Activated T-cell treated with anti-CD3 and anti-CD28 coated beads, Interleukin-2, amount 50 U/mL, for 4 hours (primary cell): Measurements from ENCODE around the gene SPEM1. TPM values are rescaled to one million over a fixed set of nuclear protein-coding genes. Genes with fewer than 3 reads are reported as not detected.
A peak's percentile ranks its signal among the peaks of the same experiment; 100 is the strongest.

Experiments used
- ATAC-seq, 2 donors: fragments of 200-7000 bp; cut with Tn5 transposase; one replicate each; pipeline ENCODE4 v1.10.0; 2021
- DNase-seq: peaks from one replicate; pipeline ENCODE4 v3.0.0-alpha.2; 2020
- H3K27me3 Mint-ChIP-seq: one replicate; pipeline ENCODE4 v1.8.0; 2021; ENCODE audit warnings: low read depth, mixed read lengths
- H3K36me3 Mint-ChIP-seq: one replicate; pipeline ENCODE4 v1.8.0; 2022; ENCODE audit warnings: mixed read lengths; ENCODE audit not compliant: insufficient read depth
- H3K4me1 Mint-ChIP-seq: one replicate; pipeline ENCODE4 v1.8.0; 2021; ENCODE audit warnings: low read depth, mixed read lengths
- H3K4me3 Mint-ChIP-seq: one replicate; pipeline ENCODE4 v1.8.0; 2021; ENCODE audit warnings: mild to moderate bottlenecking, moderate library complexity, mixed read lengths
- H3K9me3 Mint-ChIP-seq: one replicate; pipeline ENCODE4 v1.8.0; 2021; ENCODE audit warnings: mixed read lengths
- total RNA-seq, 3 donors: library from RNA; stranded (reverse); gene quantifications; one replicate each; pipeline ENCODE4 v1.2.1, GENCODE V29; 2021

The SPEM1 gene
- total RNA-seq, 3 donors from 2014 or later = not detected

GRCh38 chr17:7437950-7438614 lies 18.0 kb downstream of the SPEM1 start:
- no peak for ATAC-seq
- H3K27me3 Mint-ChIP-seq = peaks cover 39% of the 10 kb centered on the region
- no peaks in the 10 kb centered on the region for H3K9me3 Mint-ChIP-seq
- H3K4me3 Mint-ChIP-seq = peak overlapping the region; percentile 67
- no peaks in the 10 kb centered on the region for H3K36me3 Mint-ChIP-seq
- DNase-seq = peak; percentile 61
- H3K4me1 Mint-ChIP-seq = peaks cover 35% of the 10 kb centered on the region

GRCh38 chr17:7438656-7439460 lies 18.7 kb downstream of the SPEM1 start:
- H3K4me1 Mint-ChIP-seq = peaks cover 35% of the 10 kb centered on the region
- no peaks in the 10 kb centered on the region for H3K36me3 Mint-ChIP-seq
- no peaks in the 10 kb centered on the region for H3K9me3 Mint-ChIP-seq
- peaks cover 47% of the 10 kb centered on the region for H3K27me3 Mint-ChIP-seq
- no peak for ATAC-seq
- no peak for DNase-seq
- peak overlapping the region; percentile 67 for H3K4me3 Mint-ChIP-seq

GRCh38 chr17:7439462-7440112 lies 19.5 kb downstream of the SPEM1 start, which contains the start of gene FGF11:
Gene FGF11 (plus strand): TSS chr17:7439512. CDS start chr17:7439621, 109 bp downstream.
- Mint-ChIP-seq H3K36me3 (no peaks in the 10 kb centered on the region), H3K4me1 (peaks cover 35% of the 10 kb centered on the region), H3K4me3 (peak within 1 kb of the TSS; percentile 74), H3K9me3 (no peaks in the 10 kb centered on the region), H3K27me3 (peaks cover 52% of the 10 kb centered on the region)
- no peak for DNase-seq
- ATAC-seq = no peak

GRCh38 chr17:7440113-7440833 lies 20.1 kb downstream of the SPEM1 start:
- peaks cover 57% of the 10 kb centered on the region for H3K27me3 Mint-ChIP-seq
- peak overlapping the region; percentile 74 for H3K4me3 Mint-ChIP-seq
- peaks cover 34% of the 10 kb centered on the region for H3K4me1 Mint-ChIP-seq
- ATAC-seq (no peak), DNase-seq (peak; percentile 30)
- no peaks in the 10 kb centered on the region for H3K9me3 Mint-ChIP-seq
- no peaks in the 10 kb centered on the region for H3K36me3 Mint-ChIP-seq

DNA sequence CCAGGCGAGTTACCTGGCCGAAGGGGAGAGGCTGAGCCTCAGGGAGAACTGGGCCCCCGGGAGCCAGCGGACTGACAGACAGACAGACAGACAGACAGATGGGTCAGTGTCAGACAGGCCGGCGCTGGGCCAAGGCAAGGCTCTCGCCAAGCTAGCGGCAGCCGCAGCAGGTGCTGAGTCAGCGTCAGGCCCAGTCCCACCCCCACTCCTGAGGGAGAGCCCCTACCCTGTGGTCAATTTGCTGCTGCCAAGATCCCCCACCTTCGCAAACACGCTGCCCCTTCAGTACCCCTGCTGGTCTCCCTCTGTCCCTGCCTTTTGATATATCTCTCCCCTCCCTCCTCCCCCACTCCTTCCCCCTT lies 20.7 kb downstream of the SPEM1 start:
- peaks cover 37% of the 10 kb centered on the region for H3K4me1 Mint-ChIP-seq
- no peaks in the 10 kb centered on the region for H3K36me3 Mint-ChIP-seq
- H3K4me3 Mint-ChIP-seq = peak overlapping the region; percentile 74
- no peaks in the 10 kb centered on the region for H3K9me3 Mint-ChIP-seq
- DNase-seq (no peak), ATAC-seq (no peak)
- H3K27me3 Mint-ChIP-seq = peaks cover 63% of the 10 kb centered on the region

DNA sequence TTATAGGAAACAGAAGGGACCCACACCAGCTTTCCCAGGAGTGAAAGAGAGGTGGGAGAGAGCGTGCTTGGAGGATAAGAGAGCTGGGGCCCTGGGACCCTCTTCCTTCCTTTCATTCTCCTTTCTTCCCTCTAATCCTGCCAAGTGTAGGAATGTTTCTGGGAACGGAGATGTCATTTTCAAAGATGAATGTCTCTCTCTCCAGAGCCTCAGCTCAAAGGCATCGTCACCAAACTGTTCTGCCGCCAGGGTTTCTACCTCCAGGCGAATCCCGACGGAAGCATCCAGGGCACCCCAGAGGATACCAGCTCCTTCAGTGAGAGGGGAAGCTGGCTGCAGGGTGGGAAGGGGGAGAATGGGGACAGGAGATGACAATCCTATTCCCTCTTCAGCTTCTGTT lies 21.1 kb downstream of the SPEM1 start:
- no peak for DNase-seq
- Mint-ChIP-seq H3K27me3 (peaks cover 65% of the 10 kb centered on the region), H3K9me3 (no peaks in the 10 kb centered on the region), H3K36me3 (no peaks in the 10 kb centered on the region), H3K4me3 (no peak overlapping the region), H3K4me1 (peaks cover 37% of the 10 kb centered on the region)
- ATAC-seq = no peak

GRCh38 chr17:7442142-7442541 lies 22.0 kb downstream of the SPEM1 start:
- H3K27me3 Mint-ChIP-seq = peaks cover 68% of the 10 kb centered on the region
- no peak overlapping the region for H3K4me3 Mint-ChIP-seq
- ATAC-seq = no peak

GRCh38 chr17:7443499-7444485 lies 23.7 kb downstream of the SPEM1 start:
- H3K4me3 Mint-ChIP-seq = no peak overlapping the region
- peaks cover 30% of the 10 kb centered on the region for H3K4me1 Mint-ChIP-seq
- peaks cover 2% of the 10 kb centered on the region for H3K36me3 Mint-ChIP-seq
- DNase-seq (no peak), ATAC-seq (no peak)
- H3K9me3 Mint-ChIP-seq = no peaks in the 10 kb centered on the region
- H3K27me3 Mint-ChIP-seq = peaks cover 72% of the 10 kb centered on the region

More at GRCh38 chr17:7442142-7442541, 22.0 kb downstream of the SPEM1 start:
- Mint-ChIP-seq H3K36me3 (no peaks in the 10 kb centered on the region), H3K9me3 (no peaks in the 10 kb centered on the region), H3K4me1 (peaks cover 37% of the 10 kb centered on the region)
- DNase-seq = no peak

- Mint-ChIP-seq H3K9me3 (no peaks in the 10 kb centered on the region), H3K4me1 (peaks cover 26% of the 10 kb centered on the region), H3K27me3 (peaks cover 67% of the 10 kb centered on the region), H3K36me3 (peaks cover 3% of the 10 kb centered on the region), H3K4me3 (peak within 1 kb of the TSS; percentile 72)
- peak; percentile 16 to 18 for ATAC-seq
- DNase-seq = no peak
Observed at GRCh38 chr17:7444682-7445618, 24.8 kb downstream of the SPEM1 start, which contains the start of gene CHRNB1. Gene CHRNB1 (plus strand): TSS chr17:7445061. CDS start chr17:7445128, 67 bp downstream.

GRCh38 chr17:7445619-7445968 lies 25.5 kb downstream of the SPEM1 start:
- peaks cover 3% of the 10 kb centered on the region for H3K36me3 Mint-ChIP-seq
- H3K27me3 Mint-ChIP-seq = peaks cover 60% of the 10 kb centered on the region

DNA sequence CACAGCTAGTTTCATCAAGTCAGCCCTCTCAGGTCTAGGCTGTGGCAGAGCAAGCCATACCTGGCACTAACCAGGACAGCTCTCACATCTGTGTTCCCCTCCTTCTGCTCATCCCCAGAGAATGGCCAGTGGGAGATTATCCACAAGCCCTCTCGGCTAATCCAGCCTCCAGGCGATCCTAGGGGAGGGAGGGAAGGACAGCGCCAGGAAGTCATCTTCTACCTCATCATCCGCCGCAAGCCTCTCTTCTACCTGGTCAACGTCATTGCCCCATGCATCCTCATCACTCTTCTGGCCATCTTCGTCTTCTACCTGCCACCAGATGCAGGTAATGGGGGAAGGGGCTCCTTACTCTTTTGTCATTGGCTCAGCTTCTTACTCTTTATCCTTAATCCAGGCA lies 28.3 kb downstream of the SPEM1 start:
- peaks cover 35% of the 10 kb centered on the region for H3K27me3 Mint-ChIP-seq
- peaks cover 3% of the 10 kb centered on the region for H3K36me3 Mint-ChIP-seq
- DNase-seq (no peak), ATAC-seq (no peak)
- H3K4me3 Mint-ChIP-seq = no peak overlapping the region
- H3K9me3 Mint-ChIP-seq = no peaks in the 10 kb centered on the region
- peaks cover 17% of the 10 kb centered on the region for H3K4me1 Mint-ChIP-seq

More at GRCh38 chr17:7445619-7445968, 25.5 kb downstream of the SPEM1 start:
- no peak for DNase-seq
- Mint-ChIP-seq H3K4me1 (peaks cover 20% of the 10 kb centered on the region), H3K9me3 (no peaks in the 10 kb centered on the region), H3K4me3 (peak overlapping the region; percentile 72)
- peak; percentile 83 for ATAC-seq

DNA sequence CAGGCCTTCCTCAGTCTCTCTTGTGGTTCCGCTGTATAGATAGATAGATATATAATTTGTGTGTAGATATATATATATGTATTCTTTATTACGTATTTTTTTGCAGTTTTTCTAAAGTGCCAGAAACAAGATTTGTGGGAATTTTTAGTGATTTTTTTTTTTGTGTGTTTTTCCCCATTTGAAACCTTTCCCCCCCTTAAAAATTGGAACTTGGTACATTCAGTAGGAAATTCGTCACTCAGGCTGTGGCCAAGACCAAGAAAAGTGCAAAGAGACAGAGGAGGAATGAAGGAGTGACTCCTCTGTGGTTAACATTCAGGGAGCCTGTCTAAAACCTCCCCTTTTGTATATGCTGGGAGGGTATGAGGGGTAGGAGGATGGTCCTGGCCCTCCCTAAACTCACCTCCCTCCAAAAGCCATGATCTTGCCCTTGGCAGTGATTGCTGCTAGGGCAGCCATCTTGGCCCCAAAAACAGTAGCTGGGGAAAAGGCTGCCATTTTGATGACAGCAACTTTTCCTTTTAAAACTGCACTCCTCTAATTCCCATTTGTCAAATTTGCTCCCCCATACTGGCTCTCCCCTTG lies 39.9 kb downstream of the SPEM1 start:
- ATAC-seq (no peak), DNase-seq (no peak)
- Mint-ChIP-seq H3K9me3 (no peaks in the 10 kb centered on the region), H3K27me3 (no peaks in the 10 kb centered on the region), H3K4me3 (no peak overlapping the region), H3K36me3 (peaks cover 4% of the 10 kb centered on the region), H3K4me1 (peaks cover 11% of the 10 kb centered on the region)
